NCI-H1436 treated with DMSO at 0.1 percent for 48 hours (cell line): ENCODE measurements around the gene TAF6.

Experiments
- DNase-seq: peaks from one replicate; lab custom pipeline; 2025; lab: John Stamatoyannopoulos, UW

Gene TAF6

DNA sequence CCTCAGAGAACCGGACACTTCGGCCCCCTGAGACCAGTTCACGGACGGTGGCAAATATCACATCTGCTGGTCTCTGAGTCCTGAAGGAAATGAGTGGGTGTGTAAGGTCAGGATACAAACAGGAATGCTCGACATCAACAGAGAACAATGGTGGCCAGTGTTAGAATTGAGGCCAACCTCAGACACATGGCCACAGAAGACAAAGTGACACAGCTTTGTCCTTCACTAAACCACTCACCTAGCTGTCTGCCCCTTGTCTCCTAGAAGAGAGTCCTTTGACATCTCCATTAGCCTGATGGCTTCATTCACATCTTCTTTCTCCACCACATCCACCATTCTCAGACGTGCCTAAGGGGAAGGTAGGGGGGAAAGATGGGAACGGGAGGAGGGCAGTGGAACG, 26.1 kb downstream of the TAF6 start:
- no peak for DNase-seq

GRCh38 chr7:100091411-100092181, 27.6 kb downstream of the TAF6 start:
- DNase-seq = no peak

- no peak for DNase-seq
These were observed 28.4 kb downstream of the TAF6 start for GRCh38 chr7:100090527-100091410.

DNA sequence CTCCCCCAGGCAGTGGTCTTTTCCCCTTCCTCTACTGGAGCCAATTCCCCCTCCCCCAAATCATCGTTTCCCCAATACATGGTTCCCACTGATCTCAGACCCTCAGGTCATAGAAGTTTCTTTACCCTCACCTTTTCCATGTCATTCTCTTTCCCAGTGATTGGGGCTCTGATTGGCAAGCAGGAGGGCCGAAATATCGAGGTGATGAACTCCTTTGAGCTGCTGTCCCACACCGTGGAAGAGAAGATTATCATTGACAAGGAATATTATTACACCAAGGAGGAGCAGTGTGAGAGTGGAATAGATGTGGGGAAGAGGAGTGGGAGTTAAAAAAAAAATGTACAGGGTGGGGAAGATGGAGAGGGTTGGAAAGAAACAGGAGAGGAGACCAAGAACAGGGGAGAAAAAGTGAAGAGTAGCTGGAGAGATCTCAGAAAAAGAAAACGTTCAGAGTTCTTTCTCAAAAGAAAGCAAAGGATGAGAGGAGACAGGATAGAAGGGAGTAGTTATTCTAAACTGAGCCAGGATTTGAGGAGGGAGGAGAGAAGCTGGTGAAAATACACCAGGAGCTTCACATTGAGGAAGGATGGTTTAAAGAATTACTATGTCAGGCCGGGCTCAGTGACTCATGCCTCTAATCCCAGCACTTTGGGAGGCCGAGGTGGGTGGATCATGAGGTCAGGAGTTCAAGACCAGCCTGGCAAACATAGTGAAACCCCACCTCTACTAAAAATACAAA, 29.5 kb downstream of the TAF6 start:
- DNase-seq = no peak

DNA sequence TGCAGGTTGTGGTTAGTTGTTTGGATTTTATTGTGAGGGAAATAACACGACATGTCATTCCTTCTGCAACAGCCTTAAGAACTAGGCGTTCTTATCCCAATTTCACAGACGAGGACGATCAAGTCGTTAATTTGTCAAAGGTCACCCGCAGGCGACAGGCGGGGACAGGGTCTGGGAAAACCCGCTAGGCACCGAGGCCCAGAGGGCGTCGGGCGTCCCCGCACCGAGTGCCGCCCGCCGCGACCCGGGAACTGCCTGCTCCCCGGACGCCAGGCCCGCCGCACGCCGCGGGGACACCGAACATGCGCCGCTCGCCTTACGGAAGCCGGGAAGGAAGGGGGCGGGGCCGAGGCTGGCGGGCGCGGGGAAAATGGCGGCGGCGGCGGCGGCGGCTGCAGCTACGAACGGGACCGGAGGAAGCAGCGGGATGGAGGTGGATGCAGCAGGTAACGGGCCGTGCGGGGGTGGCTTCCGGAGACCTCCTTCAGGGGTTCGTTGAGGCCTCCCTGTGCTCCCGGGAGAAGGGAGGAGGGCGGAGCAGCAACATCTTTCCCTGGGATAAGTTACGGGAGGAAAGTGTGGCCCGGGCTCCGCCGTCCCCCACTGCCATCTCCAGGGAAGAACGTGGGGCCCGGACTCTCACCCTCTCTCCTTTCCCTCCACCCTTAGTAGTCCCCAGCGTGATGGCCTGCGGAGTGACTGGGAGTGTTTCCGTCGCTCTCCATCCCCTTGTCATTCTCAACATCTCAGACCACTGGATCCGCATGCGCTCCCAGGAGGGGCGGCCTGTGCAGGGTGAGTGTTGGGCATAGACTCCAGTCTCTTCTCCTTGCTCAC, 30.3 kb downstream of the TAF6 start, which contains the start of gene COPS6:
TSS of gene COPS6 (plus strand) at position 349 of the 837 bp plus-strand sequence. CDS start at position 371, 22 bp downstream.
- no peak for DNase-seq

DNA sequence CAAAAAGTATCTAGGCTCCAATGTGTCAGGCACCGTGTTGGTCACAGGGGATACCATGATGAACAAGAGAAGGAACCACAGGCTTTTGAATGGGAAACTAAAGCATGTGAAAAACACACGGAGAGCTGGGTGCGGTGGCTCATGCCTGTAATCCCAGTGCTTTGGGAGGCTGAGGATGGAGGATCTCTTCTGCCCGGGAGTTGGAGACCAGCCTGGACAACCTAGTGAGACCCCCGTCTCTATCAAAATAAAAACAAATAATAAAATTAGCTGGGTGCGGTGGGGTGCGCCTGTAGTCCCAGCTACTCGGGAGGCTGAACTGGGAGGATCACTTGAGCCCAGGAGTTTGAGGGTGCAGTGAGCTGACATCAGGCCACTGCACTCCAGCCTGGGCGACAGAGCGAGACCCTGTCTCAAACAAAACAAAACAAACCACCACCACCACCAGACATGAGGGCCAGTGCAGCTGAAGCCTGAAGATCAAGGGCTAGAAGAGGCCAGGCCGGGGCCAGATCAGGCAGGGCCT, 31.0 kb downstream of the TAF6 start:
- no peak for DNase-seq

GRCh38 chr7:100087055-100087750, 32.0 kb downstream of the TAF6 start:
- DNase-seq = no peak

GRCh38 chr7:100085515-100085914, 33.6 kb downstream of the TAF6 start:
- no peak for DNase-seq

GRCh38 chr7:100082978-100083377, 36.2 kb downstream of the TAF6 start:
- no peak for DNase-seq

- peak; percentile 80 for DNase-seq
These were observed 37.5 kb downstream of the TAF6 start, which contains the start of gene ZNF3 for GRCh38 chr7:100081535-100082102. TSS of gene ZNF3 (minus strand) at chr7:100081723. CDS start at chr7:100077357, 4,366 bp downstream.

GRCh38 chr7:100080907-100081534, 38.1 kb downstream of the TAF6 start:
- no peak for DNase-seq

GRCh38 chr7:100079024-100079560, 40.1 kb downstream of the TAF6 start:
- DNase-seq = no peak

DNA sequence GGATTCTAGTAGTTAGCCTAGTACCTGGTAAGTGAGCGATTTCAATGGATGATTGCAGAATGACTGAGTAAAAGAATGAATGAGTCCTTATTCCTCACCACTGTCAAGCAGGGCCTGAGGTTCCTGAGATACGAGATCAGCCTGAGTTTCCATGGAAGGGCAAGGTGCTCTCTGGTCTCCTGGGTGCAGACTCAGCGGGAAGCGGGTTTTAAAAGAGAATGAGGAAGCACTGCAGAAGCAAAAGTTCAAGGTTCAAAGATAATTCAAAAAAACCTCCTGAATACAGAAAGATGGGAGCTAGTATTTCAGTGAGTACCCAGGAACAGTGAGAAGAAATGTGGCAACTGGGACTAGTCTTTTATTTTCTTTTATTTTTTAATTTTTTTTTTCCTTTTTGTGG, 42.0 kb downstream of the TAF6 start:
- DNase-seq = no peak

- no peak for DNase-seq
These were observed 43.7 kb downstream of the TAF6 start for GRCh38 chr7:100075418-100075817.

- no peak for DNase-seq
These were observed 44.3 kb downstream of the TAF6 start for GRCh38 chr7:100074841-100075240.

DNA sequence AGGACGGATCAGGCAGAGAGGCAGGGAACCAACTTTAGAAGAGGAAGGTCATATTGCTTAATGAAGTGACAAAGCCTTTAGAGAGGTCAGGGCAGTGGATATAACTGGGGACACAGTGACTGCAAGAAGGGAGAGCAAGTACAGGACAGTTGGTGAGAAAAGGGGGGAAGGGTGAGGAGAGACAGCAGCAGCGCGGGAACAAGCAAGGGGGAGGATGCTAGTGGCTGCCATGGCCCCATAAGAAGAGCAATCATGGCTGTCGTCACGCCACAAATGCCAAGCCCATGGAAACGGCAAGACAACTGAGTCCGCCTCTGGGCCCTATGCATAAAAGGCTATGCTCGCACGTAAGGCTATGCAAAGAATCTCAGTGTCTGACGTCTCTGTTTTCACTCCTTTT, 46.7 kb downstream of the TAF6 start:
- DNase-seq = no peak

- DNase-seq = no peak
These were observed 48.0 kb downstream of the TAF6 start for GRCh38 chr7:100071018-100071723.

GRCh38 chr7:100069991-100070390, 49.2 kb downstream of the TAF6 start:
- no peak for DNase-seq

DNA sequence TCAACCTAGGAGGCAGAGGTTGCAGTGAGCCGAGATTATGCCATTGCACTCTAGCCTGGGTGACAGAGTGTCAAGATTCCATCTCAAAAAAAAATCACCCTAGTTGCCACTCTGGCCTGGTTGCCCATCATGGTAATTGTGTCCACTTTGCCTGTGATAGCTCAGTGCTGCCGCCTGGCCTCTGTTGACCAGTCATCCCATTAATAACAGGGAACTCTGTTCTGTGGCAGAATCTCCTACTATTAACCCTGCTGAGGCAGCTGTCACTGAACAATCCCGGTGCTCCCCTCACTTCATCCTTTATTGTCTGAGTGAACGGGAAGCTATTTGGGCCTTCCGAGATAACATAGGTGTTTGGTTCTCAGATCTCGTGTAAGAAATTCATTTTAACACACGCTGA, 52.2 kb downstream of the TAF6 start:
- no peak for DNase-seq
